Parathyroid adenoma (tissue), 2 donors: ENCODE results near the gene DENND6B.

Source experiments
- H2AFZ ChIP-seq: fragments of 300-600 bp; sonication (generic); one replicate; pipeline ENCODE4 v1.7.0; 2017; ENCODE audit warnings: antibody characterized with exemption, mild to moderate bottlenecking
- H3K27ac ChIP-seq: fragments of 300-600 bp; sonication (generic); one replicate; pipeline ENCODE4 v1.7.0; 2017
- H3K27me3 ChIP-seq: fragments of 300-600 bp; sonication (generic); one replicate; pipeline ENCODE4 v1.7.0; 2017; ENCODE audit warnings: low read length; ENCODE audit not compliant: control insufficient read depth, insufficient read depth
- H3K36me3 ChIP-seq: fragments of 300-600 bp; sonication (generic); one replicate; pipeline ENCODE4 v1.7.0; 2017; ENCODE audit warnings: low read length; ENCODE audit not compliant: control insufficient read depth, insufficient read depth
- H3K4me1 ChIP-seq: fragments of 300-600 bp; sonication (generic); one replicate; pipeline ENCODE4 v1.7.0; 2017; ENCODE audit warnings: control low read depth
- H3K4me2 ChIP-seq: fragments of 300-600 bp; sonication (generic); one replicate; pipeline ENCODE4 v1.7.0; 2017; ENCODE audit warnings: low read length
- H3K4me3 ChIP-seq: fragments of 300-600 bp; sonication (generic); one replicate; pipeline ENCODE4 v1.7.0; 2017; ENCODE audit warnings: low read depth, low read length
- H3K79me2 ChIP-seq: fragments of 300-600 bp; sonication (generic); one replicate; pipeline ENCODE4 v1.7.0; 2017; ENCODE audit warnings: control low read depth
- H3K9ac ChIP-seq: fragments of 300-600 bp; sonication (generic); one replicate; pipeline ENCODE4 v1.7.0; 2017; ENCODE audit warnings: mild to moderate bottlenecking
- H3K9me3 ChIP-seq: fragments of 300-600 bp; sonication (generic); one replicate; pipeline ENCODE4 v1.7.0; 2017; ENCODE audit warnings: low read length; ENCODE audit not compliant: control insufficient read depth
- TF ChIP-seq, protein P1 (sequence below): fragments of 300-600 bp; sonication (generic); IDR thresholded peaks from one replicate; pipeline ENCODE4 v1.7.0; 2017; ENCODE audit warnings: antibody characterized with exemption, mild to moderate bottlenecking
- donor health status: primary hyperparathyroidism.

The DENND6B gene

DNA sequence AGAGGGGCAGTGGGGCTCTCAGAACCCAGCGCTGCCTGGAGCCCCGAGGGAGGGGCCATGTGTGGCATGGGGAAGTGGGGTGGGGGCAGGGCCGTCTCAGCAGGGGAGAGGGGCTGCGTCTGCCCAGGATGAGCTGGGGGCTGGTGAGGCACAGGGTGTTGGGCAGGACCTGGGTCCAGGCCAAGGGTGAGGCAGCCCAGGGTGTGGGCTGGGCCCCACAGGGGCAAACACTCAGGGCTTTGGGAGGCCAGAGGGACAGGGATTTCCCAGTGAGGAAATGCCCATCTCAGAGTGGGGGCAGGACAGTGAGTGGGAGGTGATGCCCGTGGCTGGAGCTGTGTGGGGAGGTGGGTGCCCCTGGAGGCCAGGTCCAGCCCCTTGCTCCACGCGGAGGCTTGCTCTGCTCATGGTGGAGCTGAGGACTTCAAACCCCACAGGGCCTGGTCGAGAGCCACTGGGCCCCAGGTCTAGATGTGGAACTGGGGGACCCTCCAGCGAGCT, 24.7 kb downstream of the DENND6B start:
- peak overlapping the region; percentile 95 for H3K27ac ChIP-seq
- H3K4me3 ChIP-seq, result no peak overlapping the region
- no peak overlapping the region for H3K9ac ChIP-seq
- H3K4me1 ChIP-seq, result peaks cover 32% of the 10 kb centered on the region
- no peaks in the 10 kb centered on the region for H3K9me3 ChIP-seq
- H3K36me3 ChIP-seq, result no peaks in the 10 kb centered on the region
- no peak overlapping the region for H2AFZ ChIP-seq
- H3K27me3 ChIP-seq, result no peaks in the 10 kb centered on the region
- TF ChIP-seq, protein P1, sequence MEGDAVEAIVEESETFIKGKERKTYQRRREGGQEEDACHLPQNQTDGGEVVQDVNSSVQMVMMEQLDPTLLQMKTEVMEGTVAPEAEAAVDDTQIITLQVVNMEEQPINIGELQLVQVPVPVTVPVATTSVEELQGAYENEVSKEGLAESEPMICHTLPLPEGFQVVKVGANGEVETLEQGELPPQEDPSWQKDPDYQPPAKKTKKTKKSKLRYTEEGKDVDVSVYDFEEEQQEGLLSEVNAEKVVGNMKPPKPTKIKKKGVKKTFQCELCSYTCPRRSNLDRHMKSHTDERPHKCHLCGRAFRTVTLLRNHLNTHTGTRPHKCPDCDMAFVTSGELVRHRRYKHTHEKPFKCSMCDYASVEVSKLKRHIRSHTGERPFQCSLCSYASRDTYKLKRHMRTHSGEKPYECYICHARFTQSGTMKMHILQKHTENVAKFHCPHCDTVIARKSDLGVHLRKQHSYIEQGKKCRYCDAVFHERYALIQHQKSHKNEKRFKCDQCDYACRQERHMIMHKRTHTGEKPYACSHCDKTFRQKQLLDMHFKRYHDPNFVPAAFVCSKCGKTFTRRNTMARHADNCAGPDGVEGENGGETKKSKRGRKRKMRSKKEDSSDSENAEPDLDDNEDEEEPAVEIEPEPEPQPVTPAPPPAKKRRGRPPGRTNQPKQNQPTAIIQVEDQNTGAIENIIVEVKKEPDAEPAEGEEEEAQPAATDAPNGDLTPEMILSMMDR, result no peak
- peaks cover 45% of the 10 kb centered on the region for H3K79me2 ChIP-seq
- no peak overlapping the region for H3K4me2 ChIP-seq

GRCh38 chr22:50301581-50301991, 25.2 kb downstream of the DENND6B start:
- Histone ChIP-seq H3K27me3 (no peaks in the 10 kb centered on the region), H2AFZ (no peak overlapping the region), H3K4me1 (peaks cover 34% of the 10 kb centered on the region), H3K4me3 (no peak overlapping the region), H3K79me2 (peaks cover 45% of the 10 kb centered on the region), H3K9ac (no peak overlapping the region), H3K27ac (peak overlapping the region; percentile 95), H3K36me3 (no peaks in the 10 kb centered on the region), H3K9me3 (no peaks in the 10 kb centered on the region), H3K4me2 (no peak overlapping the region)
- TF ChIP-seq, protein P1, result no peak

DNA sequence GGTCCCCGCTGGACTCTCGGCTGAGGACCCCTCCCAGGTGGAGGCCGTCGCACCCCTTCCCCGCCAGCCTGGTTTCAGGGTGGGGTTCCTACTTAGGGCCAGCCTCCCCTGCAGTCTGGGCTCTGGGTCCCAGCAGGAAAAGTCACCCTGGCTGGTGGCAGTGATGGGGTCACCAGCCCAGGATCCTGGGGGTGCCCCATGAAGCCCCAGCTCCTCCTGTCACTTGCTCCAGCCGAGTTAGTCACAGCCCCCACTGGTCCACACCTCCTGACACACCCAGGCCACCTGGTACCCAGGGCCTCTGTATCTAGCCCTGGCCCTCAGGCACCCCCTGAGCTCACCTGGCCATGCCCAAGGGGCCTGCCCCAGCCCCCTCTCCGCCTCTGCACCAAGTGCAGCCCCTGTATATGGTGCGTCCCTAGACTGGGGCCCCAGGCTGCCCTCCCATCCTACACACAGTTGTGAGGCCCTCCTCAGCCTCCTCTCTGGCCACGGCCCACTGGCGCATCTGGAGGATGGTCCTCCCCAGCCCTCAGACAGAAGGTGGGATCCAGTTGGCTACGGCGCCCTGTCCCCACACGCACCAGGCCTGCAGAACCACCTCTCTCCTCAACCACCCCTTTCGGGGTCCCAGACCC, 26.1 kb downstream of the DENND6B start:
- TF ChIP-seq, protein P1, result no peak
- no peak overlapping the region for H3K27ac ChIP-seq
- no peaks in the 10 kb centered on the region for H3K27me3 ChIP-seq
- peaks cover 35% of the 10 kb centered on the region for H3K4me1 ChIP-seq
- no peak overlapping the region for H3K4me3 ChIP-seq
- H3K36me3 ChIP-seq, result no peaks in the 10 kb centered on the region
- H3K79me2 ChIP-seq, result peaks cover 45% of the 10 kb centered on the region
- no peak overlapping the region for H3K9ac ChIP-seq
- no peak overlapping the region for H2AFZ ChIP-seq
- H3K9me3 ChIP-seq, result no peaks in the 10 kb centered on the region
- no peak overlapping the region for H3K4me2 ChIP-seq

DNA sequence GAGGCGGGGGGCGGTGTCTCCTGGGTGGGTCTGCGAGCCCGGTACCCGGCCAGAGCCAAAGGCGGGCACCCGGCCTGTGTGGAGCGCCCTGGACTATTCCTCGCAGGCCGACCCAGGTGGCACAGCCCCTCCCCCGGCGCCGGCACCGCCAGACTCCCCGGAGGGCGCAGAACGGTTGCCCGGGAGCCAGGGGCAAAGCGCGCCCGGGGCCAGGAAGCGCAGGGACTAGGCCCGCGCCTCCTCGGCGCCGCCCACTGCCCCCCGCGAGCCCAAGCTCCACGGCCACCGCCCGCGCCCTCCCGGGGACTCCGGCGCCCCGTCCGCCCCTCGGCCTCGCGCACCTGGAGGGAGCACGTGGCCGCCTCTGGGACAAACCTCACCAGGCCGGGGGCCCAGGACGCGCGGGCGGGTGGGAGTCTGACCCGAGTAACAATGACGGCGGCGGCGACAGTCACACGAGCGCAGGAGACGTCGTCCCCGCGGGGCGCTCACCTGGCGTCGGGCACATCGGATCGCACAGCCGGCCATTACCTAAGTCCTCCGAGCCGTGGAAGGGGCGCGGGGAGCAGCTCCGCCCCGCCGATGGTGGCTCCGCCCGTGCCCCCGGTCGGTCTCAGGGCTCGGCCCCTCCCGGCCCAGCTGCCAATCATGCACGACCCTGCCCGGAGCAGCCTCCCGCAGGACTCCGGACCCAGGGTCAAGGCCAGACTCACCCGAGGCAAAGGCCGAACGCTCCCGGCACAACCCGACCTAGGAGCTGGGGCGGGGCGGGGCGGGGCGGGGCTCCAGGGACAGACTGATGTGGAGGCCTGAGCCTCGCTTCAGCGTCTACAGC, 26.8 kb downstream of the DENND6B start:
- H2AFZ ChIP-seq, result no peak overlapping the region
- H3K36me3 ChIP-seq, result no peaks in the 10 kb centered on the region
- no peaks in the 10 kb centered on the region for H3K9me3 ChIP-seq
- no peaks in the 10 kb centered on the region for H3K27me3 ChIP-seq
- H3K9ac ChIP-seq, result no peak overlapping the region
- no peak overlapping the region for H3K4me3 ChIP-seq
- peaks cover 35% of the 10 kb centered on the region for H3K4me1 ChIP-seq
- TF ChIP-seq, protein P1, result no peak
- no peak overlapping the region for H3K27ac ChIP-seq
- peaks cover 45% of the 10 kb centered on the region for H3K79me2 ChIP-seq
- no peak overlapping the region for H3K4me2 ChIP-seq
